ENCODE measurements around the gene PRKACG.
"Not testable (repeated sequence)": the region's sequence is repeated elsewhere in the genome, so short reads cannot be mapped to it uniquely, and the experiment has no call there.

The PRKACG gene

GRCh38 chr9:68995776-68996175 is 18.1 kb downstream of the PRKACG start:
- Histone ChIP-seq H3K9me2 (ENCODE audit: low read depth, low read length) (no peaks in the 10 kb centered on the region), H3K27me3 (ENCODE audit: insufficient read depth, low read length) (no peaks in the 10 kb centered on the region), H3K4me3 (ENCODE audit: low read depth, low read length, poor library complexity, severe bottlenecking) (no peak overlapping the region), H3K4me2 (ENCODE audit: low read length) (no peak overlapping the region), H3F3A (ENCODE audit: insufficient read depth, low read length) (no peaks in the 10 kb centered on the region), H3K36me3 (ENCODE audit: insufficient read depth, low read length) (no peaks in the 10 kb centered on the region), H3K27ac (ENCODE audit: low read depth, low read length, poor library complexity, severe bottlenecking) (no peak overlapping the region), H3K4me1 (ENCODE audit: insufficient read depth, low read length, severe bottlenecking) (peaks cover 9% of the 10 kb centered on the region), H3K9ac (ENCODE audit: low read length) (no peak overlapping the region), H3K79me2 (ENCODE audit: insufficient read depth, low read length) (no peaks in the 10 kb centered on the region), H3K9me3 (ENCODE audit: low read length) (no peaks in the 10 kb centered on the region), H4K20me1 (ENCODE audit: insufficient read depth, low read length) (no peaks in the 10 kb centered on the region), H2AFZ (ENCODE audit: low read length) (no peak overlapping the region)
- TF ChIP-seq EZH2 (IDR thresholded peaks at IDR 0.05; ENCODE audit: borderline replicate concordance, low read length) (no peak), CTCF (IDR thresholded peaks at IDR 0.05; ENCODE audit: low read length) (no peak)

GRCh38 chr9:68991457-68991856 is 22.5 kb downstream of the PRKACG start:
- Histone ChIP-seq H3K36me3 (ENCODE audit: insufficient read depth, low read length) (no peaks in the 10 kb centered on the region), H3K9me3 (ENCODE audit: low read length) (no peaks in the 10 kb centered on the region), H3K4me1 (ENCODE audit: insufficient read depth, low read length, severe bottlenecking) (peaks cover 7% of the 10 kb centered on the region), H3K9me2 (ENCODE audit: low read depth, low read length) (no peaks in the 10 kb centered on the region), H3K27ac (ENCODE audit: low read depth, low read length, poor library complexity, severe bottlenecking) (no peak overlapping the region), H3K4me2 (ENCODE audit: low read length) (no peak overlapping the region), H3F3A (ENCODE audit: insufficient read depth, low read length) (no peaks in the 10 kb centered on the region), H3K79me2 (ENCODE audit: insufficient read depth, low read length) (no peaks in the 10 kb centered on the region), H3K27me3 (ENCODE audit: insufficient read depth, low read length) (no peaks in the 10 kb centered on the region), H3K9ac (ENCODE audit: low read length) (no peak overlapping the region), H2AFZ (ENCODE audit: low read length) (no peak overlapping the region), H3K4me3 (ENCODE audit: low read depth, low read length, poor library complexity, severe bottlenecking) (no peak overlapping the region), H4K20me1 (ENCODE audit: insufficient read depth, low read length) (no peaks in the 10 kb centered on the region)
- TF ChIP-seq EZH2 (IDR thresholded peaks at IDR 0.05; ENCODE audit: borderline replicate concordance, low read length) = no peak
- TF ChIP-seq CTCF (IDR thresholded peaks at IDR 0.05; ENCODE audit: low read length) = no peak

GRCh38 chr9:68986949-68987348 is 27.0 kb downstream of the PRKACG start:
- not testable (repeated sequence) for H3K79me2 ChIP-seq (ENCODE audit: insufficient read depth, low read length); H3K4me1 ChIP-seq (ENCODE audit: insufficient read depth, low read length, severe bottlenecking); H3K9ac ChIP-seq (ENCODE audit: low read length); H3K36me3 ChIP-seq (ENCODE audit: insufficient read depth, low read length); H3K9me3 ChIP-seq (ENCODE audit: low read length); H3K27me3 ChIP-seq (ENCODE audit: insufficient read depth, low read length); H4K20me1 ChIP-seq (ENCODE audit: insufficient read depth, low read length); H3F3A ChIP-seq (ENCODE audit: insufficient read depth, low read length); H3K4me3 ChIP-seq (ENCODE audit: low read depth, low read length, poor library complexity, severe bottlenecking); H3K9me2 ChIP-seq (ENCODE audit: low read depth, low read length); H2AFZ ChIP-seq (ENCODE audit: low read length); H3K27ac ChIP-seq (ENCODE audit: low read depth, low read length, poor library complexity, severe bottlenecking); H3K4me2 ChIP-seq (ENCODE audit: low read length)

- no peaks in the 10 kb centered on the region for H3F3A ChIP-seq (ENCODE audit: insufficient read depth, low read length)
- TF ChIP-seq EZH2 (IDR thresholded peaks at IDR 0.05; ENCODE audit: borderline replicate concordance, low read length) (no peak), CTCF (IDR thresholded peaks at IDR 0.05; ENCODE audit: low read length) (no peak)
- H2AFZ ChIP-seq (ENCODE audit: low read length) = no peak overlapping the region
- no peak overlapping the region for H3K9ac ChIP-seq (ENCODE audit: low read length)
- no peaks in the 10 kb centered on the region for H4K20me1 ChIP-seq (ENCODE audit: insufficient read depth, low read length)
- no peaks in the 10 kb centered on the region for H3K9me2 ChIP-seq (ENCODE audit: low read depth, low read length)
- H3K4me2 ChIP-seq (ENCODE audit: low read length) = no peak overlapping the region
- no peak overlapping the region for H3K4me3 ChIP-seq (ENCODE audit: low read depth, low read length, poor library complexity, severe bottlenecking)
- H3K36me3 ChIP-seq (ENCODE audit: insufficient read depth, low read length) = no peaks in the 10 kb centered on the region
- H3K27ac ChIP-seq (ENCODE audit: low read depth, low read length, poor library complexity, severe bottlenecking) = no peak overlapping the region
- H3K79me2 ChIP-seq (ENCODE audit: insufficient read depth, low read length) = no peaks in the 10 kb centered on the region
- no peaks in the 10 kb centered on the region for H3K9me3 ChIP-seq (ENCODE audit: low read length)
- no peaks in the 10 kb centered on the region for H3K27me3 ChIP-seq (ENCODE audit: insufficient read depth, low read length)
- H3K4me1 ChIP-seq (ENCODE audit: insufficient read depth, low read length, severe bottlenecking) = peaks cover 35% of the 10 kb centered on the region
Measured at GRCh38 chr9:68983522-68984424, 30.1 kb downstream of the PRKACG start.
